GM21447 (cell line): ENCODE data around the gene PTCSC3.

Source experiments
- ATAC-seq: cut with Tn5 transposase; IDR thresholded peaks from one replicate; pipeline ENCODE4 v1.9.1; 2021; ENCODE audit not compliant: unreplicated experiment

The PTCSC3 gene

DNA sequence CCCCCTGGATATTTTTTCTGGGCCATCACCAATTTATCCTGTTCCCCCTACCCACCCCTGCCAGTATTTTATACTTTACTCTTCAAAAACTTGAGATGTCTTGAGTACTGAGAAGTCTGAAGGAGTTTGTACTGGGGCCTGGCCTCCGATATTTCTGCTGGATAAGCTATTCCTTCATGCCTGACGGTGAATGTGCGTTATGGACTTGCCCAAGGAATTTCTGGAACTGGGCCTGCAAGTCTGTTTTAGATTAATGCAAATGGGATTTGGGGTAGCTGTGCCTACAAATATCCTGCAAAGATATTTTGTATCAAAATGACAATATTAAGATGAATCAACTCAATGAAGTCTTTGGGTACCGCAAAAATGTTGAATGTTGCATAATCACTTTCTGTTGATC lies at the start of gene PTCSC3:
Gene PTCSC3 (minus strand): TSS at position 199 of the 400 bp plus-strand sequence.
- ATAC-seq = no peak

GRCh38 chr14:36226164-36226563 lies 49.6 kb upstream of the PTCSC3 start:
- no peak for ATAC-seq

DNA sequence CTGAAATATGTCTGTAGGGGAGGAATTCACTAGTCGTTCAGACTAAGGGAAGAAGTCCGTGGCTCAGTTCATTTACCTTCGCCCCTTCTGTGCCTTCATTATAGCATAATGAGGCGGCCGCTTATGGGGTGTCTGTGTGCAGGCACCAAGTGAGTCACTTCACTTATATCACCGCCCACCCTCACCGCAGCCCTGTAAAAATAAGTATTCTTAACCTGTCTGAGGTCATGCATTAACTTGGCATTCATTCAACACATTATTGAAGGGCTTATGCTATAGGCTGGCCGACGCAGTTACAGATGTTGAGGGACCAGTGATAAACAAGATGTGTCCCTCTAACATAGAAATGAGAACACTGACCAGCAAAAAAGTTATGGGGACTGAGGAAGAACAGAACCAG lies 47.7 kb upstream of the PTCSC3 start:
- no peak for ATAC-seq

GRCh38 chr14:36223558-36223957 lies 47.0 kb upstream of the PTCSC3 start:
- ATAC-seq = no peak

DNA sequence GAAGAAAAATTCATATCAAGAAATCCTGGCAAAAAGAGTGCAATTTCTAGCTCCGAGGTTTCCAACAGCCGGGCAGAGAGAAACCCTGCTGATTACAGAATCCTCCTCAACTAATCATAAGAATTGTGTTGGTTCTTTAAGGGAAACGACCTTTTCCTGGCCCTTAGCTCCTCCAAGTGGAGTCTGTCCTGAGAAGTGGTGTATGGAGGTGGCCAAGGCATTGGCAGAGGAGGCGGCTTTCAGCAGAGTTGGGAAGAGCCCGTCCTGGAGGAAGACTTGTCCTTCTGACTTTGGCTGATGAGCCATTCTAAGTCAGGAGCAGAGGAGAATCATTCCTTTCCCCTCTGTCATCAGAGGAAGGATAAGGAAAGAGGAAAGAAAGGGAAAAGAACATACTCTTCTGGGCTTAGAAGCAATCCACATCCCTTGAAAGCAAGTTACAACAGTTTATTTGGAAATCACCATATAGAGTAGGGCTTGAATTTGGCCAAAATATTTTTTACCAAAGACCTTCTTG lies 46.5 kb upstream of the PTCSC3 start:
- no peak for ATAC-seq

- ATAC-seq = no peak
These were observed 45.8 kb upstream of the PTCSC3 start for GRCh38 chr14:36222337-36222736.

GRCh38 chr14:36221112-36221511 lies 44.6 kb upstream of the PTCSC3 start:
- ATAC-seq = no peak

GRCh38 chr14:36217732-36218131 lies 41.2 kb upstream of the PTCSC3 start:
- ATAC-seq = no peak

DNA sequence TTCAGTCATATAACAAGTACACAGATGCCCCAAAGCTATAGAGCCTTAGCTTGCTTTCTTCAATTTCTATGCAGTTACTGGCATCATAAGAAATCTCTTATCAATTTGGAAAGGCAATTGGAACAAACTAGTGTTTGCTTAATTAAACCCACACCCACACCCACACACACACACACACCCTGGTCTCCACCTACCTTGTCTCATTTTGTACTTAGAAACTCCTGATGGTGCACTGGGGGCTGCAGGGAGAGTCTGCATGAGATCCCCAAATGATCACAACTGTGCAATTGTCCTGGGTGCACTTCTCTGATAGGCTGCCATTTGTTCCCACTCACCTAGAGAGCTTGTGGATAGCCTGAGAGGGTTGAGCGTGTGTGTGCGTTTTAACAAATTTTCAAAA lies 40.5 kb upstream of the PTCSC3 start:
- no peak for ATAC-seq

DNA sequence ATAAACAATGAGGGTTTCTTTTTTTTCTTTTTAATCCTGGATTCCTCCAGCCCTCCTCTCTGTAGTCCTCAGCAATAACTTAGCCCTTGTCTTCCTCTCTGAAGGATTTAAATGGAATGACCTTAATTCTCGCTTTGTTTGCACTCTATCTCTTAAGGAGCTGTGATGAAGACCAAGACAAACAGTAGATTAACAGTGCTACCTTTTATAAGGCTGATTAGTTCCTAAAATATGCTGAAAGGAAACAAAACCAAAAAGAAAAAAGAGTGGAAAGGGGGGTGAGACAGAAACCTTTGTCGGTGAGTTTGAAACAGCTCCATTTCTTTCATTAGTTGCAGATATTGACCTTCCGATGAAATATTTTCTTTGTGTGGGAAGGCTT lies 38.7 kb upstream of the PTCSC3 start:
- no peak for ATAC-seq

DNA sequence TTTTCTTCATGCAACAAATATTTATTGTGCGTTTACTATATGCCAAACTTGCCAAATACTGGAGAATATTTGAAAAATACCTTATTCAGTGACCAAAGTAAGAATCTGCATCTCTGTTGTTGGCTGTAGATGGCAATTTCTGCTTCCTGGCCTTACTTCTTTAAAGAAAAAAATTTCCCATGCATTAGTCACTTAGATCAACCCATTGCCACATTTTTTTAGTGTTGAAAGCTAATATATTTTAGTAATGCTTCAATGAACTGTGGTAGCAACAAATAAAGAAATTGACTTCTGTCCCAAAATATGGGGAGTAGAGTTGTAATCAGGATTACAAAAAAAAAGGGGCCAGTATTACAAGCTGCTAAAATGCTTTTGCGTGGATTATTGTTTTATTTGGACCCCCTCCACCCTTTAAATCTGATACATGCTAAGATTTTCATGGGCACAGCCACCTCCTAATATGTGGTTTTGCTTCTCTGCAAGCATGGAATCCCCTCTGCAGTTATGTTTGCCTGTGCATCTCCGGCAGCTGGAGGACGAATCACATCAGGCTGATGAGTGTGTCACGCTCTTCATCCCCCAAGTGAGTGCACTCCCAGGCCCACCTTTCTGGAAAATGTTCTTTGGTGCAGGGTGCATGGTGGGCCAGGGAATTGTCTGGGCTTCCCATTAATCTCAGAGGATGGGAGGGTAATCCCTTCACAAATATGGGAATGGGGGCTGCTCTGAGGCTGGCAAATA lies 38.1 kb upstream of the PTCSC3 start:
- no peak for ATAC-seq

DNA sequence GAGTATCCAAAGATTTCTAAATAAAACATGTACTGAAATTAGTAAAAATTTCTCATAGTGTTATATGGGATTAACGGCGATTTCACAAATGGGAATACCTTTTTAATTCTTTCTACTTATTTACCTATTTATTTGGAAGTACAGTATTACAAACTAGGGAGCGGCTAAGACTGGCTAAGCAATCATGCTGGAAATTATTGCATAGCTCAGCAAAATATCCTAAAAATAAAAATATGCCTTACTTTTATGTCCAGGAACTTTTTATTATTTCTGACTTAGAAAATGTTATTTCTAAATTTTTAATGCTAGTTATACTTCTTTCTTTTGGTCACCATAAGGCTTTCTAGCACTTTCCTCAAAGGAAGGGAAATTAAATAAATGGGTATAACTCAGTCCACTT lies 36.5 kb upstream of the PTCSC3 start:
- ATAC-seq = no peak

DNA sequence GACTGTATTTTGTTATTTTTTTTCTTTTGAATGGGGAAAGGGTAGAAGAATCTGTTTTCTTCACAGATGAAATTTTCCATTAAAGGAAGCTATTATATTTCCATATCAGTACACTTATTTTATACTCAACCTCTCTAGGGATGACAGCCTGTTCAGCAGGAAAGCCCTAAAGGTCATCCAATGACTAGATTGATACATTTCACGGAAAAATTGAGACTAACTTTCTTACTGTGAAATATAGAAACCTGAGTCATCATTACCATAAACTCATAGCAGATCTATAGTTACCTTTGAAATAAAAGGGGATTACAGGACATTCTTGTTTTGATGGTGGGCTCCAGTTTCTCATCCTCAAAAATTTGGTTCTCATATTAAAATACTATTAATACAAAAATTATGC lies 36.1 kb upstream of the PTCSC3 start:
- ATAC-seq = no peak

DNA sequence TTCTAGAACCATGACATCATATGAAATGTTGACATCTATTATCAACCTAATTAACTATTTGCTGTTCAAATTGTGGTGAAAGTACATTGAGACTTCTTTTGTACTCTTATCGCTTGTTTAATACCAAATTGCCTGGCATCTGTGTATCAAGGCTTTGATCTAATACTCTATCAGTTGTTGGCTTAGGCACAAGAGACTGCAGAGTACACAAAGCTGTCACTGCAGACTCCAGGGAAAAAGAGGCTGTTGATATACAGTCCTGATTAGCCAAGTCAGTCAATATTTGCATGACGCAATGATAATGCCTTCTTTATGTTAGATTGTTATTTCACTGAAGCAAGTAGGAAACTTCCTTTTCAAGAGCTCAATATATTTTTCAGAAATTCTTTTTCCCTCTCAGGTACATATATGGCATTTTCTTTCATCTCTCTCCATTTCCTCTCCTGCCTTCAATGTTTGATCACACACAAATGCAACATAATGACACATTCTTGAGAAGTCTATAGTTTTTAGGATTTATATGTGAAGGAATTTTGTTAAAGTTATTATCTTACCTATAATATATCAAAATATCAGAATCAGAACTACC lies 32.3 kb upstream of the PTCSC3 start:
- no peak for ATAC-seq

GRCh38 chr14:36207500-36207899 lies 31.0 kb upstream of the PTCSC3 start:
- no peak for ATAC-seq

GRCh38 chr14:36204461-36205073 lies 28.0 kb upstream of the PTCSC3 start:
- ATAC-seq = no peak

DNA sequence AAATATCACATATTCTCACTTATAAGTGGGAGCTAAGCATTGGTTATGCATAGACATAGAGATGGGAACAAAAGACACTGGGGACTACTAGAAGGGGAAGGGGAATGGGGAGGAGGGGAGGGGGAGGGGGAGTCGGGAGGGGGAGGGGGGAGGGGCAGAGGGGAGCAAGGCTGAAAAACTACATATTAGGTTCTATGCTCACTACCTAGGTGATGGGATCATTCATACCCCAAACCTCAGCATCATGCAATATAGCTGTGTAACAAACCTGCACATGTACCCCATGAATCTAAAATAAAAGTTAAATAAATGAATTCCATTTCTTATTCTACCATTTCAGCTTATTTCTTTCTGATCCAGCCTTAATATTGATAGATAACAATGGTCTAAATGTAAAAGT lies 21.9 kb upstream of the PTCSC3 start:
- ATAC-seq = no peak

DNA sequence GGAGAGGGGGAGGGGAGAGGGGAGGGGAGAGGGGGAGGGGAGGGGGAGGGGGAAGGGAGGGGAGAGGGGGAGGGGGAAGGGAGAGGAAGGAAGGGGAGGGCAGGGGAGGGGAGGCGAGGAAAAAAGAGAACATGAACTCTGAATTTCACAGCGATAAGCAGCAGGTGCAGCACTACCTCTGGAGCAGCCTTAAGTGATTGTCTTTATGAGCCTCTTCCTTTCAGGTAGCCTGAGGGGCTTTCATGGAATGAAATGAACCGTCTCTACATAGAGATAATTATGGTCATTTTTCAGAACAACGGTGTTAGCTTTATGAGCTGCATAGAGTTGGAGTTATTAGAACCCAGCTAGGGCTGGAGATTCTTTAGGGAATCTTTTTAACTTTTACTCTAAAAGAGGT lies 18.1 kb upstream of the PTCSC3 start:
- ATAC-seq = no peak

- ATAC-seq = no peak
These were observed 16.0 kb upstream of the PTCSC3 start for GRCh38 chr14:36192530-36192929.

DNA sequence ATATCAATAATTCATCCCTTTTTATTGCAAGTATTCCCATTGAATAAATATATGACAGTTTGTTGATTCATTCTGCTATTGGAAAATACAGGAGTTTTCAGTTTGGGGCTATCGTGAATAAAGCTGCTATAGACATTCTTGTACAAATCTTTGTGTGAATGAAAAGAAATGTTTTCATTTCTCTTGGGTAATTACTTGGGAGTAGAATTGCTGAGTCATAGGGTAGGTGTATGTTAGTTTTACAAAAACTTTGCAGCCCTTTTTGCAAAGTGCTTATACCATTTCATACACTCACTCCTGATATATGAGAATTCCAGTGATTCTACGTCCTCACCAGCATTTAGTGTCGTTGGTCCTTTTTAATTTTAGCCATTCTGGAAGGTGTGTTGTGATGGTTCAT lies 6.9 kb upstream of the PTCSC3 start:
- no peak for ATAC-seq

GRCh38 chr14:36181417-36181816 lies 4.9 kb upstream of the PTCSC3 start:
- no peak for ATAC-seq

DNA sequence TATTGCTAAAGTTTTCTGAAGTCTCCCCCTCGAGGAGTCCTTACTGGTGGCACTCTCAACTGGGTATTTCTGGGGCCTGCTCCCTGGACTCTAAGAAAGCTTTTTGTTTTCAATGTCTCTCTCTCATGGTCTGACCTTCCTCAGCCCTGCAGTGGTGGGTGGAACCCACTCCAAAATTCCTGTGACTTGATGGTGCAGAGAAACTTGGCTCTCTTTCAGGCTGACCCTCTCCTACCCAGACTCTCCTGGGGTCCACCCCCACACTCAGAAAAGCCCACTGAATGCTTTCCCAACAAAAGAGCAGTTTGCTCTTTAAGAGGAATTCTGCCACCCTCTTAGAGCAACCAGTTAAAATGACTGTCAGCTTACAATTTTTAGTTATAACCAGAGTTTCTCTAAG lies 967 bp upstream of the PTCSC3 start:
- ATAC-seq = no peak
